ENCODE measurements around the gene SPINK4.
A peak's percentile ranks its signal among the peaks of the same experiment; 100 is the strongest.

SPINK4 gene

GRCh38 chr9:33272061-33272460 is 32.1 kb downstream of the SPINK4 start:
- Histone ChIP-seq H3K27me3 (ENCODE audit: insufficient read depth, low read length, poor library complexity) (no peaks in the 10 kb centered on the region), H2BK120ac (ENCODE audit: low read depth, low read length) (no peak overlapping the region), H3K36me3 (ENCODE audit: control insufficient read depth, insufficient read depth, low read length) (no peaks in the 10 kb centered on the region), H3K4me2 (ENCODE audit: low read length) (no peak overlapping the region), H3K9ac (ENCODE audit: low read length) (no peak overlapping the region), H3K79me1 (ENCODE audit: low read length) (no peaks in the 10 kb centered on the region), H4K5ac (ENCODE audit: low read length) (no peak overlapping the region), H3K18ac (ENCODE audit: low read length) (no peak overlapping the region), H3K79me2 (ENCODE audit: control insufficient read depth, insufficient read depth, low read length) (no peaks in the 10 kb centered on the region), H3K4ac (ENCODE audit: low read depth, low read length) (no peak overlapping the region), H2AK5ac (ENCODE audit: low read length) (no peak overlapping the region), H3K23ac (ENCODE audit: low read length) (no peak overlapping the region), H4K8ac (ENCODE audit: low read depth, low read length) (no peak overlapping the region), H3K4me3 (ENCODE audit: low read length) (no peak overlapping the region), H3K4me1 (ENCODE audit: control insufficient read depth, low read depth, low read length) (no peaks in the 10 kb centered on the region), H2BK15ac (replicated peaks; ENCODE audit: low read depth) (no peak overlapping the region), H3K27ac (ENCODE audit: low read depth, low read length) (no peak overlapping the region), H2BK5ac (ENCODE audit: low read length) (no peak overlapping the region), H3K56ac (ENCODE audit: low read length) (no peak overlapping the region)
- DNase-seq, result no peak
- no CpG with 5 or more reads among the region's 1 CpG for WGBS (ENCODE audit: extremely low coverage, insufficient coverage, low lambda C conversion rate)

GRCh38 chr9:33273266-33273971 is 33.5 kb downstream of the SPINK4 start:
- H3K23ac ChIP-seq (ENCODE audit: low read length), result no peak overlapping the region
- H2BK15ac ChIP-seq (replicated peaks; ENCODE audit: low read depth), result no peak overlapping the region
- no peak overlapping the region for H3K9ac ChIP-seq (ENCODE audit: low read length)
- H3K4ac ChIP-seq (ENCODE audit: low read depth, low read length), result no peak overlapping the region
- no CpG with 5 or more reads among the region's 3 CpGs for WGBS (ENCODE audit: extremely low coverage, insufficient coverage, low lambda C conversion rate)
- no peak overlapping the region for H2BK5ac ChIP-seq (ENCODE audit: low read length)
- no peak overlapping the region for H3K4me3 ChIP-seq (ENCODE audit: low read length)
- no peak overlapping the region for H2AK5ac ChIP-seq (ENCODE audit: low read length)
- H3K79me1 ChIP-seq (ENCODE audit: low read length), result no peaks in the 10 kb centered on the region
- H4K5ac ChIP-seq (ENCODE audit: low read length), result no peak overlapping the region
- no peaks in the 10 kb centered on the region for H3K4me1 ChIP-seq (ENCODE audit: control insufficient read depth, low read depth, low read length)
- H2BK120ac ChIP-seq (ENCODE audit: low read depth, low read length), result no peak overlapping the region
- no peak overlapping the region for H3K18ac ChIP-seq (ENCODE audit: low read length)
- no peak overlapping the region for H3K27ac ChIP-seq (ENCODE audit: low read depth, low read length)
- H3K36me3 ChIP-seq (ENCODE audit: control insufficient read depth, insufficient read depth, low read length), result no peaks in the 10 kb centered on the region
- no peak overlapping the region for H3K4me2 ChIP-seq (ENCODE audit: low read length)
- no peaks in the 10 kb centered on the region for H3K27me3 ChIP-seq (ENCODE audit: insufficient read depth, low read length, poor library complexity)
- no peaks in the 10 kb centered on the region for H3K79me2 ChIP-seq (ENCODE audit: control insufficient read depth, insufficient read depth, low read length)
- no peak overlapping the region for H3K56ac ChIP-seq (ENCODE audit: low read length)
- no peak overlapping the region for H4K8ac ChIP-seq (ENCODE audit: low read depth, low read length)
- DNase-seq, result no peak

GRCh38 chr9:33273972-33274328 is 34.0 kb downstream of the SPINK4 start:
- no peak overlapping the region for H2BK5ac ChIP-seq (ENCODE audit: low read length)
- no peak overlapping the region for H2BK120ac ChIP-seq (ENCODE audit: low read depth, low read length)
- H3K4me3 ChIP-seq (ENCODE audit: low read length), result no peak overlapping the region

GRCh38 chr9:33277484-33277883 is 37.5 kb downstream of the SPINK4 start:
- 100% methylated on average over 1 of the region's 4 CpGs for WGBS (ENCODE audit: extremely low coverage, insufficient coverage, low lambda C conversion rate)
- peaks cover 3% of the 10 kb centered on the region for H3K36me3 ChIP-seq (ENCODE audit: control insufficient read depth, insufficient read depth, low read length)

More at GRCh38 chr9:33273972-33274328, 34.0 kb downstream of the SPINK4 start:
- Histone ChIP-seq H3K4me2 (ENCODE audit: low read length) (no peak overlapping the region), H3K27me3 (ENCODE audit: insufficient read depth, low read length, poor library complexity) (no peaks in the 10 kb centered on the region), H3K9ac (ENCODE audit: low read length) (no peak overlapping the region), H4K5ac (ENCODE audit: low read length) (no peak overlapping the region), H3K23ac (ENCODE audit: low read length) (no peak overlapping the region), H4K8ac (ENCODE audit: low read depth, low read length) (no peak overlapping the region), H3K4me1 (ENCODE audit: control insufficient read depth, low read depth, low read length) (no peaks in the 10 kb centered on the region), H3K4ac (ENCODE audit: low read depth, low read length) (no peak overlapping the region), H3K18ac (ENCODE audit: low read length) (no peak overlapping the region), H2AK5ac (ENCODE audit: low read length) (no peak overlapping the region), H2BK15ac (replicated peaks; ENCODE audit: low read depth) (no peak overlapping the region), H3K56ac (ENCODE audit: low read length) (no peak overlapping the region), H3K79me2 (ENCODE audit: control insufficient read depth, insufficient read depth, low read length) (no peaks in the 10 kb centered on the region), H3K36me3 (ENCODE audit: control insufficient read depth, insufficient read depth, low read length) (no peaks in the 10 kb centered on the region), H3K27ac (ENCODE audit: low read depth, low read length) (no peak overlapping the region), H3K79me1 (ENCODE audit: low read length) (no peaks in the 10 kb centered on the region)
- no CpG with 5 or more reads among the region's 2 CpGs for WGBS (ENCODE audit: extremely low coverage, insufficient coverage, low lambda C conversion rate)
- no peak for DNase-seq

GRCh38 chr9:33285502-33285901 is 45.5 kb downstream of the SPINK4 start:
- H3K9ac ChIP-seq (ENCODE audit: low read length), result no peak overlapping the region
- H2BK15ac ChIP-seq (replicated peaks; ENCODE audit: low read depth), result no peak overlapping the region
- H3K79me1 ChIP-seq (ENCODE audit: low read length), result no peaks in the 10 kb centered on the region
- no peaks in the 10 kb centered on the region for H3K4me1 ChIP-seq (ENCODE audit: control insufficient read depth, low read depth, low read length)
- no peak overlapping the region for H2AK5ac ChIP-seq (ENCODE audit: low read length)
- no peak overlapping the region for H3K27ac ChIP-seq (ENCODE audit: low read depth, low read length)
- WGBS (ENCODE audit: extremely low coverage, insufficient coverage, low lambda C conversion rate), result no CpG with 5 or more reads among the region's 5 CpGs
- no peak overlapping the region for H4K8ac ChIP-seq (ENCODE audit: low read depth, low read length)
- no peak overlapping the region for H2BK5ac ChIP-seq (ENCODE audit: low read length)
- H3K4me3 ChIP-seq (ENCODE audit: low read length), result no peak overlapping the region
- H3K79me2 ChIP-seq (ENCODE audit: control insufficient read depth, insufficient read depth, low read length), result peaks cover under 1% of the 10 kb centered on the region
- H3K36me3 ChIP-seq (ENCODE audit: control insufficient read depth, insufficient read depth, low read length), result peaks cover 3% of the 10 kb centered on the region
- no peak for DNase-seq
- H3K18ac ChIP-seq (ENCODE audit: low read length), result no peak overlapping the region
- no peak overlapping the region for H3K23ac ChIP-seq (ENCODE audit: low read length)
- no peak overlapping the region for H3K4me2 ChIP-seq (ENCODE audit: low read length)
- H2BK120ac ChIP-seq (ENCODE audit: low read depth, low read length), result no peak overlapping the region
- H3K56ac ChIP-seq (ENCODE audit: low read length), result no peak overlapping the region
- H3K27me3 ChIP-seq (ENCODE audit: insufficient read depth, low read length, poor library complexity), result no peaks in the 10 kb centered on the region
- no peak overlapping the region for H4K5ac ChIP-seq (ENCODE audit: low read length)
- no peak overlapping the region for H3K4ac ChIP-seq (ENCODE audit: low read depth, low read length)

More at GRCh38 chr9:33277484-33277883, 37.5 kb downstream of the SPINK4 start:
- Histone ChIP-seq H3K4me3 (ENCODE audit: low read length) (no peak overlapping the region), H3K79me2 (ENCODE audit: control insufficient read depth, insufficient read depth, low read length) (no peaks in the 10 kb centered on the region), H3K4ac (ENCODE audit: low read depth, low read length) (no peak overlapping the region), H3K4me1 (ENCODE audit: control insufficient read depth, low read depth, low read length) (no peaks in the 10 kb centered on the region), H3K4me2 (ENCODE audit: low read length) (no peak overlapping the region), H3K79me1 (ENCODE audit: low read length) (no peaks in the 10 kb centered on the region), H3K23ac (ENCODE audit: low read length) (no peak overlapping the region), H3K9ac (ENCODE audit: low read length) (no peak overlapping the region), H2BK15ac (replicated peaks; ENCODE audit: low read depth) (no peak overlapping the region), H2AK5ac (ENCODE audit: low read length) (no peak overlapping the region), H2BK5ac (ENCODE audit: low read length) (no peak overlapping the region), H4K8ac (ENCODE audit: low read depth, low read length) (no peak overlapping the region), H3K27ac (ENCODE audit: low read depth, low read length) (no peak overlapping the region), H3K56ac (ENCODE audit: low read length) (no peak overlapping the region), H3K27me3 (ENCODE audit: insufficient read depth, low read length, poor library complexity) (no peaks in the 10 kb centered on the region), H4K5ac (ENCODE audit: low read length) (no peak overlapping the region), H2BK120ac (ENCODE audit: low read depth, low read length) (no peak overlapping the region), H3K18ac (ENCODE audit: low read length) (no peak overlapping the region)
- no peak for DNase-seq

- no peak overlapping the region for H3K27ac ChIP-seq (ENCODE audit: low read depth, low read length)
- H4K5ac ChIP-seq (ENCODE audit: low read length), result no peak overlapping the region
- H2BK5ac ChIP-seq (ENCODE audit: low read length), result no peak overlapping the region
- H3K4me2 ChIP-seq (ENCODE audit: low read length), result no peak overlapping the region
- peak; percentile 72 for DNase-seq
- H3K79me2 ChIP-seq (ENCODE audit: control insufficient read depth, insufficient read depth, low read length), result peaks cover 14% of the 10 kb centered on the region
- peaks cover 3% of the 10 kb centered on the region for H3K79me1 ChIP-seq (ENCODE audit: low read length)
- H2AK5ac ChIP-seq (ENCODE audit: low read length), result no peak overlapping the region
- H3K56ac ChIP-seq (ENCODE audit: low read length), result no peak overlapping the region
- whole genome bisulfite sequencing (ENCODE audit: extremely low coverage, insufficient coverage, low lambda C conversion rate), result no CpG with 5 or more reads among the region's 4 CpGs
- no peaks in the 10 kb centered on the region for H3K27me3 ChIP-seq (ENCODE audit: insufficient read depth, low read length, poor library complexity)
- H2BK120ac ChIP-seq (ENCODE audit: low read depth, low read length), result no peak overlapping the region
- H2BK15ac ChIP-seq (replicated peaks; ENCODE audit: low read depth), result no peak overlapping the region
- H3K18ac ChIP-seq (ENCODE audit: low read length), result no peak overlapping the region
- no peak overlapping the region for H3K4ac ChIP-seq (ENCODE audit: low read depth, low read length)
- H3K36me3 ChIP-seq (ENCODE audit: control insufficient read depth, insufficient read depth, low read length), result no peaks in the 10 kb centered on the region
- H3K4me1 ChIP-seq (ENCODE audit: control insufficient read depth, low read depth, low read length), result no peaks in the 10 kb centered on the region
- no peak overlapping the region for H3K4me3 ChIP-seq (ENCODE audit: low read length)
- H4K8ac ChIP-seq (ENCODE audit: low read depth, low read length), result no peak overlapping the region
- no peak overlapping the region for H3K23ac ChIP-seq (ENCODE audit: low read length)
- no peak overlapping the region for H3K9ac ChIP-seq (ENCODE audit: low read length)
Observed at GRCh38 chr9:33287087-33287490, 47.1 kb downstream of the SPINK4 start.
